HL-60 (cell line): ENCODE measurements around the gene NEK10.

Experiments used
- CTCF ChIP-seq: IDR thresholded peaks from one replicate; pipeline ENCODE4 v1.5.1; 2011; ENCODE audit warnings: low read length, control low read depth, inconsistent platforms; ENCODE audit not compliant: insufficient read depth
- TF ChIP-seq, protein P1 (sequence below): IDR thresholded peaks from 2 replicates; pipeline ENCODE4 v1.6.1; 2012; ENCODE audit warnings: low read depth; ENCODE audit not compliant: insufficient replicate concordance

DNA sequence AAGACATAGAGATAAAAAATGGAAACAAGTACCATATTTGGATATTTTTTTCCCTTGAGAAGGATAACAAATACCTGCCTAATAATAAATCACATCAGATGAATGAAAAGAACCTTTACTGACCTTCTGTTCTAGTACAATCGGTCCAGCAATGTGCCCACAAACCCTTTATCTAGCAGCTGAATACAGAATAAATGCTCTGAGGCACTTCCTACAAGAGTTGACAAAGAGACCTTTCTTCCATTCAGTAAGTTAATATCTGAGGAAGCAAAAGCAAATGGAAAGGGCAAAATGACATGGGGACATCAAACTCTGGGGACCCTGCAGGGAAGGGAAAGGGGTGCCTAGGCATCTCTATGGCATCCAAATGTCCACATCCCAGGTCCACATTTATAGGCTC, 115.8 kb downstream of the NEK10 start:
- TF ChIP-seq CTCF, result no peak
- TF ChIP-seq, protein P1, sequence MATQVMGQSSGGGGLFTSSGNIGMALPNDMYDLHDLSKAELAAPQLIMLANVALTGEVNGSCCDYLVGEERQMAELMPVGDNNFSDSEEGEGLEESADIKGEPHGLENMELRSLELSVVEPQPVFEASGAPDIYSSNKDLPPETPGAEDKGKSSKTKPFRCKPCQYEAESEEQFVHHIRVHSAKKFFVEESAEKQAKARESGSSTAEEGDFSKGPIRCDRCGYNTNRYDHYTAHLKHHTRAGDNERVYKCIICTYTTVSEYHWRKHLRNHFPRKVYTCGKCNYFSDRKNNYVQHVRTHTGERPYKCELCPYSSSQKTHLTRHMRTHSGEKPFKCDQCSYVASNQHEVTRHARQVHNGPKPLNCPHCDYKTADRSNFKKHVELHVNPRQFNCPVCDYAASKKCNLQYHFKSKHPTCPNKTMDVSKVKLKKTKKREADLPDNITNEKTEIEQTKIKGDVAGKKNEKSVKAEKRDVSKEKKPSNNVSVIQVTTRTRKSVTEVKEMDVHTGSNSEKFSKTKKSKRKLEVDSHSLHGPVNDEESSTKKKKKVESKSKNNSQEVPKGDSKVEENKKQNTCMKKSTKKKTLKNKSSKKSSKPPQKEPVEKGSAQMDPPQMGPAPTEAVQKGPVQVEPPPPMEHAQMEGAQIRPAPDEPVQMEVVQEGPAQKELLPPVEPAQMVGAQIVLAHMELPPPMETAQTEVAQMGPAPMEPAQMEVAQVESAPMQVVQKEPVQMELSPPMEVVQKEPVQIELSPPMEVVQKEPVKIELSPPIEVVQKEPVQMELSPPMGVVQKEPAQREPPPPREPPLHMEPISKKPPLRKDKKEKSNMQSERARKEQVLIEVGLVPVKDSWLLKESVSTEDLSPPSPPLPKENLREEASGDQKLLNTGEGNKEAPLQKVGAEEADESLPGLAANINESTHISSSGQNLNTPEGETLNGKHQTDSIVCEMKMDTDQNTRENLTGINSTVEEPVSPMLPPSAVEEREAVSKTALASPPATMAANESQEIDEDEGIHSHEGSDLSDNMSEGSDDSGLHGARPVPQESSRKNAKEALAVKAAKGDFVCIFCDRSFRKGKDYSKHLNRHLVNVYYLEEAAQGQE, result no peak
